Left ventricle myocardium inferior (tissue), 1 donor: ENCODE data around the gene SYT17. TPM values are rescaled to one million over a fixed set of nuclear protein-coding genes. Genes with fewer than 3 reads are reported as not detected.

Experiments
- DNase-seq: peaks from one replicate; pipeline ENCODE4 v3.0.0-alpha.2; 2020
- H3K27ac ChIP-seq: fragments of 200-600 bp; replicated peaks from 2 replicates; pipeline ENCODE4 v1.8.0; 2021
- H3K27me3 ChIP-seq: fragments of 200-600 bp; 2 replicates; pipeline ENCODE4 v1.8.0; 2021; ENCODE audit warnings: low read depth
- H3K36me3 ChIP-seq: fragments of 200-600 bp; 2 replicates; pipeline ENCODE4 v1.8.0; 2021
- H3K4me1 ChIP-seq: fragments of 200-600 bp; 2 replicates; pipeline ENCODE4 v1.8.0; 2021
- H3K4me3 ChIP-seq: fragments of 200-600 bp; 2 replicates; pipeline ENCODE4 v1.8.0; 2021; ENCODE audit warnings: mild to moderate bottlenecking, moderate library complexity
- H3K9me3 ChIP-seq: fragments of 200-600 bp; replicated peaks from 2 replicates; pipeline ENCODE4 v1.8.0; 2021
- intact Hi-C: fragments of 100-400 bp; cut with micrococcal nuclease; formaldehyde crosslinking; loops from one replicate; pipeline ENCODE4 v1.11.0; 2022
- total RNA-seq: library from RNA; stranded (reverse); fragmentation: NEBNext Ultra II Directional; extraction: Animal tissue kit (Norgen Biotek cat#: 25700); gene quantifications from one replicate; pipeline ENCODE4 v1.2.1, GENCODE V29; 2021
- TF ChIP-seq, protein P1 (sequence below): fragments of 200-600 bp; IDR thresholded peaks from 2 replicates; pipeline ENCODE4 v1.8.0; 2021; ENCODE audit warnings: antibody characterized with exemption, mild to moderate bottlenecking, borderline replicate concordance
- donor health status: DM: no; HTN: yes; CAD: no; lungs with severe emphysema.

The SYT17 gene
- total RNA-seq, 1 donor from 2014 or later: 0.49 TPM

DNA sequence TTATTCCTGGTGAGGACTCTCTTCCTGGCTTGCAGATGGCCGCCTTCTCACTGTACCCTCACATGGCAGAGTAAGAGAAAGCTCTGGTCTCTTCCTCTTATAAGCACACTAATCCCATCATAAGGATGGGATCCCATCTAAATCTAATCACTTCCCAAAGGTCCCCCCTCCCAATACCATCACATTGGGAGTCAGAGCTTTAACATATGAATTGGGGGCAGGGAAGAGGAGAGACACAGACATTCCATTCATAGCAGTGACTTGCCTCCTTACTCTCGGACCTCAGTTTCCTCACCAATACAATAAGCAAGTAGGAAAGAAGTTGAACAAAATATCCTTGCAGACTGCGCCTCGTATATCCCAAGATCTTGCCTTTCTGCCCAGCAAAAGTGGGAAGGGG lies 119.2 kb downstream of the SYT17 start:
- no peak for DNase-seq
- Histone ChIP-seq H3K27ac (no peak overlapping the region), H3K4me1 (no peaks in the 10 kb centered on the region), H3K27me3 (peaks cover 39% of the 10 kb centered on the region), H3K36me3 (no peaks in the 10 kb centered on the region), H3K4me3 (no peak overlapping the region), H3K9me3 (no peaks in the 10 kb centered on the region)
- intact Hi-C loops: no loop called here
- TF ChIP-seq, protein P1, sequence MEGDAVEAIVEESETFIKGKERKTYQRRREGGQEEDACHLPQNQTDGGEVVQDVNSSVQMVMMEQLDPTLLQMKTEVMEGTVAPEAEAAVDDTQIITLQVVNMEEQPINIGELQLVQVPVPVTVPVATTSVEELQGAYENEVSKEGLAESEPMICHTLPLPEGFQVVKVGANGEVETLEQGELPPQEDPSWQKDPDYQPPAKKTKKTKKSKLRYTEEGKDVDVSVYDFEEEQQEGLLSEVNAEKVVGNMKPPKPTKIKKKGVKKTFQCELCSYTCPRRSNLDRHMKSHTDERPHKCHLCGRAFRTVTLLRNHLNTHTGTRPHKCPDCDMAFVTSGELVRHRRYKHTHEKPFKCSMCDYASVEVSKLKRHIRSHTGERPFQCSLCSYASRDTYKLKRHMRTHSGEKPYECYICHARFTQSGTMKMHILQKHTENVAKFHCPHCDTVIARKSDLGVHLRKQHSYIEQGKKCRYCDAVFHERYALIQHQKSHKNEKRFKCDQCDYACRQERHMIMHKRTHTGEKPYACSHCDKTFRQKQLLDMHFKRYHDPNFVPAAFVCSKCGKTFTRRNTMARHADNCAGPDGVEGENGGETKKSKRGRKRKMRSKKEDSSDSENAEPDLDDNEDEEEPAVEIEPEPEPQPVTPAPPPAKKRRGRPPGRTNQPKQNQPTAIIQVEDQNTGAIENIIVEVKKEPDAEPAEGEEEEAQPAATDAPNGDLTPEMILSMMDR: no peak

DNA sequence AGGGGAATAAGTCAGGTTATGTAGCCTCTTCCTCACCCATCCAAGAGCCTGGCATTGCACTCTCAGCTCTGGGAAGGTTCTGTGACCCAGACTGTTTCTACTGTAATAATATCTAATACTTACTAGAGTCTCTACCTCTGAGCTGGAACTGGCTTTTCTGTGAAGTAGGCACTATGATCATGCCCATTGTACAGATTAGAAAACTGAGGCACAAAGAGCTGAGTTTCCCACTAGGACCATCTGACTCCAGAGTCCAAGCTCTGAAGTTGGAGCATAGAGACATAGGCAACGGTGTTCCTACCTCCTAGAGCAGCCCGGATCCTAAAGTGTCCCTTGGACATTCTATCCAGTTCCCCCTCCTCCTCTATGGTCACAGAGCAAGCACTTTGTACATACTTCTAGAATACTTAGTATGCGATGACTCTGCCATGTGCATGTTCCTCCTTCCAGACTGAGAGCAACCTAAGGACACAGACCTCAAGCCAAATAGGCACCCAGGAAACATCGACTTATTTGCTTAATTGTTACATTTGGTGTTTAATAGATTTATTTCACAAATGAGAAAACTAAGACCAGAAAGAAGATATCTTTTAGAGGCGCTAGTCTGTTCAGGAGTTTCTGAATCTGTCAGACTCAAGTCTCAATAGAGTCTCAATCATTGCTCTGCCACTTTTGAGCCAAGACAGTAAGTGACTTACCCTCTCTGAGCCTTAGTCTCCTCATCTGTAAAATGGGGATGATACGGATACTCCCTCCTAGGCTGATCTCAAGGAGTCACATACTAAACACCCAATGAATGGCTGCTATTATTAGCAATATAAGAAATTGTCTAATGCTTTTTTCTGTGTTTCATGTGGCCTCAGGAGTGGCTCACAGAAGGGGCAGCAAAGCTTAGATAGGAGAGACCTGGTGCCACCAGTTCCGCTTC lies 121.1 kb downstream of the SYT17 start:
- intact Hi-C loops: no loop called here
- H3K27me3 ChIP-seq: peaks cover 46% of the 10 kb centered on the region
- H3K4me1 ChIP-seq: no peaks in the 10 kb centered on the region
- no peaks in the 10 kb centered on the region for H3K9me3 ChIP-seq
- no peaks in the 10 kb centered on the region for H3K36me3 ChIP-seq
- H3K4me3 ChIP-seq: no peak overlapping the region
- DNase-seq: no peak
- no peak overlapping the region for H3K27ac ChIP-seq
- TF ChIP-seq, protein P1: no peak

DNA sequence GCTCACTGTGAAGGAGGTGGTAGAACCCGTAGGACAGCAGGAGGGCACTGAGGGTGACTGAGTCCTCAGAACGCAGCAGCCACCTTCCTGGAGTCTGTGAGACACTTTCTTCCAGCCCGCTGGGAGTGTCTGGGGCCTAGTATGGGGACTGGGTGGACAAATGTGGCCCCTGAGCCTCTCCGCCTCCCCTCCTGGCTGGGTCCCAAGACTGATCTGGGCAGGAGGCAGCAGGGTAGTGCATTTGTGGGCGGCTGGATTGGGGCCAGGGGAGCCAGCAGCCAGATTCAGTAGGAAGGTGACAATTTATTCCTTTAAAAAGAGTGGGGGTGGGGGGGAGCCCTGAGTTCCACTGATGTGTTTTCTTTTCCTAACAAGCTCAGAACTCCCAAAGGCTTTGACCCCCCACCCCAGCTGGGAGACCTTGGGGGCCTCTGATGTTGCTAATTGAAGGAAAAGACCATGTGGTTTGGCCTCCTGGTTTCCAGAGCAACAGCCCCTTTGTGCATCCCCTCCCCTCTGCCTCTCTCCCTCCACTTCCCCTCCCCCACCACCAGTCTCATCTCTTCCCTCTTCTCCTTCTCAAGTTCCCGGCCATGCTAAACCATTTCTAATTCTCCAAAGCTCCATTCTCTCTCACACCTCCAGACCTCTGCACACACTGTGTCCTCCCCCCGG lies 121.9 kb downstream of the SYT17 start:
- Histone ChIP-seq H3K4me1 (no peaks in the 10 kb centered on the region), H3K9me3 (no peaks in the 10 kb centered on the region), H3K27ac (no peak overlapping the region), H3K27me3 (peaks cover 46% of the 10 kb centered on the region), H3K36me3 (no peaks in the 10 kb centered on the region), H3K4me3 (no peak overlapping the region)
- TF ChIP-seq, protein P1: no peak
- intact Hi-C loops: no loop called here
- no peak for DNase-seq

DNA sequence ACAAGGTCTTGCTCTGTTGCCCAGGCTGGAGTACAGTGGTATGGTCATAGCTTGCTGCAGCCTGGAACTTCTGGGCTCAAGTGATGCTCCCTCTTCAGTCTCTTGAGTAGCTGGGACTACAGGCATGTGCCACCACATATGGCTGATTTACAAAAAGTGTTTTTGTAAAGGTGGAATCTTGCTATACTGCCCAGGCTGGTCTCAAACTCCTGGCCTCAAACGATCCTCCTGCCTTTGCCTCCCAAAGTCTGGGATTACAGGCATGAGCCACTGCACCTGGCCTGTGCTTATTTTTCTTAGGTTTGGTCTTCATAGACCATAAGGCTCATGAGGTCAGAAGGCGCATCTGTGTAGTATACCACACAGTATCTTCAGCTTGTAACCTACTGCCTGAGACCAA lies 122.8 kb downstream of the SYT17 start:
- Histone ChIP-seq H3K9me3 (no peaks in the 10 kb centered on the region), H3K36me3 (no peaks in the 10 kb centered on the region), H3K4me1 (no peaks in the 10 kb centered on the region), H3K4me3 (no peak overlapping the region), H3K27me3 (peaks cover 52% of the 10 kb centered on the region), H3K27ac (no peak overlapping the region)
- no peak for DNase-seq
- TF ChIP-seq, protein P1: no peak
- intact Hi-C loops: no loop called here

DNA sequence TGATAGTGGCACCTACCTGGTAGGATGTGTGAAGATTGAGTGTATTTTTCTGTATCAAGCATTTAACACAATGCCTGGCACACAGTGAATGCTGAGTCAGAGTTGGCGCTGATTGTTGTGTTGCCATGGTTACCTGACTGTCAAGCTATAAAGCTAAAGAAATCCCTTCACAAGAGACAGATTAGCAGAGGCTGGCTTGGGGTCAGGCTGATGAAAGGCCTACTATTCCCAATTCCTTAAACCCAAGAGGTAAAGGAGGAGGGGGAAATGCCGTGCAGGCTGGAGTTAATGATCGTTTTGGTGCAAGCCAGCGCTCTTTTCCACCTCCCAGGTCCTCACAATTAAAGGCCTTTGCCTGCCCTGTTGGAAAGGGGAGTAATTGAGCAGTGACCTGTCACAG lies 123.4 kb downstream of the SYT17 start:
- Histone ChIP-seq H3K27ac (no peak overlapping the region), H3K4me1 (no peaks in the 10 kb centered on the region), H3K9me3 (no peaks in the 10 kb centered on the region), H3K36me3 (no peaks in the 10 kb centered on the region), H3K4me3 (no peak overlapping the region), H3K27me3 (peaks cover 47% of the 10 kb centered on the region)
- intact Hi-C loops: no loop called here
- TF ChIP-seq, protein P1: no peak
- DNase-seq: no peak
